D721Med (cell line): ENCODE results near the gene RBM47.
"Not testable (repeated sequence)": the region's sequence is repeated elsewhere in the genome, so short reads cannot be mapped to it uniquely, and the experiment has no call there.

Experiments used
- DNase-seq: peaks from one replicate; pipeline ENCODE4 v3.0.0; 2011; ENCODE audit warnings: low spot score; ENCODE audit not compliant: insufficient read length
- FAIRE-seq: peaks from 2 replicates; lab custom pipeline; 2011; peaks lifted over from hg19 to GRCh38; lab: Jason Lieb, UNC
- CTCF ChIP-seq: IDR thresholded peaks from 2 replicates; pipeline ENCODE4 v1.5.1; 2012; ENCODE audit warnings: mild to moderate bottlenecking, control low read depth; ENCODE audit not compliant: insufficient read depth; ENCODE audit errors: missing control alignments

The RBM47 gene

DNA sequence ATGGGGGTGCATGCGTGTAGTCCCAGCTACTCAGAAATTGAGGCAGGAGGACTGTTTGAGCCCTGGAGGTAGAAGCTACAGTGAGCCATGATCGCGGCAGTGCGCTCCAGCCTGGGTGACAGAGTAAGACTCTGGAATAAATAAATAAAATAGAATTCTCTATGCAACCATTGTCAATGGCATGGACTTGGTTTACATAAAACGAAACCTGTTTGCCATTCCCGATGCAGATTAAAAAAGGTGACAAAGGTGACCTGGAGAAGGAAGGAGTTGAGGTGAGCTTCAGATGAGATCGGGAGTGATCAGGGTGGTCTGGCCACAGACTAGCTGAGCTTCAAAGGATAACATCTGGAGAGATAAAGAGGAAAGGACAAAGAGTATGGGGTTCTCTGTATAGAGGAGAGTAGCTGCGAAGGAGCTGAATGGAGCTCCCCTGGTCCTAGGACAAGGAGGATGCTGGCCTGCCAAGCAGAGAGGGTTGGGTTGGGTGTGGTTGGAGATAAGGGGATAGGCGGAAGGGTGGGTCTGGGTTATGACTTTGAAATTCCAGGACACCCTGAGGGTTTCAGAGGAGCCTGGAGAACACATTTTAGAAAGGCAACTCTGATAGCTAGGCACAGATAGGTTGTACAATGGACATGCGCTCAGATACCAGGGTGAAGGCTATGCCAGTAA lies 98.6 kb downstream of the RBM47 start:
- FAIRE-seq (no peak), DNase-seq (no peak)
- no peak for TF ChIP-seq CTCF

DNA sequence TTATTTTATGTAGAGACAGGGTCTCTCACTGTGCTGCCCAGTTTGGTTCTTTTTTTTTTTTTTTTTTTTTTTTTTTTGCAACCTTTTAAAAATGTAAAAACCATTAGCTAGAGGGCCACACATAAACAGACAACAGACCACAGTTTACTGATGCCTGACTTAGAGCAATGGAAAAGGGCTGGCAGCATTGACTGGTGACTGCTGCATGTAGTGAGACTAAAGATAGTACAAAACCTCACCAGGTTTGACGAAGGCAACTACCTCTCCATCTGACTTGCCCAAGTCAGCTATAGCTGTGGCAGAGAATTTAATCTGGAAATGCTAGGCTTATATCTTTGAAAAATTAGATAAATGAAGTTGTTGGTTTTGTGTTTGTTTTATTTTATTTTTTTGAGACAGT lies 102.9 kb downstream of the RBM47 start:
- FAIRE-seq: no peak
- no peak for DNase-seq
- TF ChIP-seq CTCF: no peak

- FAIRE-seq (no peak), DNase-seq (no peak)
- no peak for TF ChIP-seq CTCF
Measured at GRCh38 chr4:40525752-40526598, 103.7 kb downstream of the RBM47 start.

DNA sequence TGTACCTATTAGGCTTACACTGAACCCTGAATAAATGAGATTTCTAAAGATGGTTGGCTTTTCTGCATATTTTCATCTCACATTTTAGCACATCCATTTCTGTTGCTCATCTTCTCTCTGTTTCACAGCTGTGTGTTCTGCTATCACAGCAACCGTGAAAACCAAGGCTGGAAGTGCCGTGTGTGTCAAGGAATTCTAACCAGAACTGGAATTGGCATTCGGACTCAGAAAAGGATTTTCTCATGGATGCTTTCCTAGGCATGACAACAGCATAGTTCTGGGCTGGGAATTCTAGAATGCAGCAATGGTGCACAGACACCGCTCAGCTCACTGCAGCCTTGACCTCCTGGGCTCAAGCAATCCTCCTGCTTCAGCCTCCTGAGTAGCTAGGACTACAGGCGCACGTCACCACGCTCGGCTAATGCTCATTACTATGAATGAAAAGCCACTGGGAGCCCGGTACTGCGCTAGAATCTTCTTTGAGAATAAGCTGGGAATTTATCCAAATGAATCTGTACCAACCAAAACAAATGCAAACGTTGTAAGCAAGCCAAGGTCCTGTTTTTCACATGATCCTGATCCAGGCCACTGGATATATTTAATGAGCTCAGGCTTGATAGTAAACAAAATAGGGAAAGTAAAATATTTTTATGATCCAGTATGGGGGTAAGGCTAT lies 105.2 kb downstream of the RBM47 start:
- TF ChIP-seq CTCF: no peak
- DNase-seq (no peak), FAIRE-seq (no peak)

DNA sequence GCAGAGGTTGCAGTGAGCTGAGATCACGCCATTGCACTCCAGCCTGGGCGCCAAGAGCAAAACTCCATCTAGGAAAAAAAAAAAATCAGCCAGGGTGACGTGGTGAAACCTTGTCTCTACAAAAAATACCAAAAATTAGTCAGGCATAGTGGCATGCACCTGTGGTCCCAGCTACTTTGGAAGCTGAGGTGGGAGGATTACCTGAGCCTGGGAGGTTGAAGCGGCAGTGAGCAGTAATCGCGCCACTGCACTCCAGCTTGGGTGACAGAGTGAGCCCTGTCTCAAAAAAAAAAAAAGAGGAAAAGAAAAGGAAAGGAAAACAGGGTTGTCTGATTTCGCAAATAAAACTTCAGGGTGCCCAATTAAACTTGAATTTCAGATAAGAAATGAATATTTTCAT lies 106.1 kb downstream of the RBM47 start:
- FAIRE-seq: no peak
- DNase-seq: no peak
- no peak for TF ChIP-seq CTCF

DNA sequence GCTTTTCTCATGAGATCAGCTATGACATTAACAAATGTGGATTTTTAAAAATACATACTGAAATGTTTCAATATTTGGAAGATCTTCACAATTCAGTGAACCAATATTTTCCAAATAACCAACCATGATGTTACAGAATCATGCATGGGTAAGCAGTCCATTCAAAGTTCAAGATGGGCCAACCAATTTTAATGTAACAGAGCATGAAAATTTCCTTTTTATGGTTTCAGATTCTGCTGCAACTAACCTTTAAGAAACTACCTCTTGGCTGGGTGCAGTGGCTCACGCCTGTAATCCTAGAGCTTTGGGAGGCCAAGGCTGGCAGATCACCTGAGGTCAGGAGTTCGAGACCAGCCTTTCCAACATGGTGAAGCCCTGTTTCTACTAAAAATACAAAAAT lies 107.7 kb downstream of the RBM47 start:
- no peak for FAIRE-seq
- TF ChIP-seq CTCF: no peak
- DNase-seq: no peak

- no peak for DNase-seq
- TF ChIP-seq CTCF: no peak
- no peak for FAIRE-seq
Measured at GRCh38 chr4:40520533-40520932, 109.1 kb downstream of the RBM47 start.

- not testable (repeated sequence) for FAIRE-seq, DNase-seq
Measured at GRCh38 chr4:40517081-40517480, 112.6 kb downstream of the RBM47 start.
